Measurements from ENCODE around the gene MIER2.

MIER2 gene

DNA sequence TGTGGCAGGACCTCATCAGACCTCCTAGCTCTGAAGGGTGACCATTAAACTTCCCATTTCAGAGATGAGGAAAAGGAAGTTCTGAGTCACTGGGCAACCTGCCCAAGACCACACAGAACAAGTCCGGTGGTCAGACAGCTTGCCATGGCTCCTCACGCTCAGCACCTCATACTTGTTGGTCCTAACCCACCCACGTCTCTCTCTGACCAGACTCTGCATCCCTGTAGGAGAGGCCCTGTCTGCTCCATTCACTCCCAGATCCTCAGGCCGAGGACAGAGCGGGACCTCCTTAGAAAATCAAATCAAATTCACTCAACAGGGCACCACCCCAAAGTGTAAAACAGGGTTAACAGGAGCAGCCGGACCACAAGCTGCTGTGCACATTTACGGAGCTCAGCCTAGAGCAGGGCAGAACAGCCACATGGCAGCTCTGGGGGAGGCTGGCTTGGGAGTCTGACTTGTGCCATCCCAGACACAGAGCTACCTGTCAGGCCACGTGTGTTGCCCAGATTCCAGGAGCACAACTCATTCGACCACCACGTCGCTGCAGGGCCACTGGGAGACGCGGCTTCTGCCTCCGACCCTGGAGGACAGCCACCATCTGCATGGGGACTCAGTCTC lies 1.7 kb downstream of the MIER2 start:
- TF ChIP-seq, protein P1, sequence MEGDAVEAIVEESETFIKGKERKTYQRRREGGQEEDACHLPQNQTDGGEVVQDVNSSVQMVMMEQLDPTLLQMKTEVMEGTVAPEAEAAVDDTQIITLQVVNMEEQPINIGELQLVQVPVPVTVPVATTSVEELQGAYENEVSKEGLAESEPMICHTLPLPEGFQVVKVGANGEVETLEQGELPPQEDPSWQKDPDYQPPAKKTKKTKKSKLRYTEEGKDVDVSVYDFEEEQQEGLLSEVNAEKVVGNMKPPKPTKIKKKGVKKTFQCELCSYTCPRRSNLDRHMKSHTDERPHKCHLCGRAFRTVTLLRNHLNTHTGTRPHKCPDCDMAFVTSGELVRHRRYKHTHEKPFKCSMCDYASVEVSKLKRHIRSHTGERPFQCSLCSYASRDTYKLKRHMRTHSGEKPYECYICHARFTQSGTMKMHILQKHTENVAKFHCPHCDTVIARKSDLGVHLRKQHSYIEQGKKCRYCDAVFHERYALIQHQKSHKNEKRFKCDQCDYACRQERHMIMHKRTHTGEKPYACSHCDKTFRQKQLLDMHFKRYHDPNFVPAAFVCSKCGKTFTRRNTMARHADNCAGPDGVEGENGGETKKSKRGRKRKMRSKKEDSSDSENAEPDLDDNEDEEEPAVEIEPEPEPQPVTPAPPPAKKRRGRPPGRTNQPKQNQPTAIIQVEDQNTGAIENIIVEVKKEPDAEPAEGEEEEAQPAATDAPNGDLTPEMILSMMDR (IDR thresholded peaks at IDR 0.05; ENCODE audit: low read depth, low read length) = no peak
- DNase-seq (ENCODE audit: low read depth in 2 of 2) = peak; percentile 84 to 92
- H3K4me3 ChIP-seq (replicated peaks in 1 of 2; ENCODE audit: low read depth in 2 of 2, low read length in 2 of 2) = peak overlapping the region; percentile 54 to 58

DNA sequence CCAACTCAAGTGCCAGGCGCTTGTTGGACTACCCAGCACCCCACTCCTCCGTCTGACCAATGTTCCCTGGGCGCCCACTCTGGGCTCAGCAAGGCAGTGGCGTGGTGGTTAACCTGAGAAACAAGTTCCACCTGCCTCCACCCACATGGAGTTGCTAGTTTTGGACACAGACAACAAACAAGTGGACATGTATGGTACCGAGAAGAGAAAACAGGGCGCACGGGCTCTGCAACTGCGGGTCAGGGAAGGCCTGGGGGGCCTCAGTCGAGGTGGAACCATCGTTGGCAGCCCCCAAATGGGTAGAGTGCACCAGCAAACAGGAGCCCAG lies 2.5 kb downstream of the MIER2 start:
- peak overlapping the region in 1 of 2 donors; percentile 58 for H3K4me3 ChIP-seq (replicated peaks in 1 of 2; ENCODE audit: low read depth in 2 of 2, low read length in 2 of 2)
- DNase-seq (ENCODE audit: low read depth in 2 of 2) = no peak
- TF ChIP-seq, protein P1 (IDR thresholded peaks at IDR 0.05; ENCODE audit: low read depth, low read length) = no peak

DNA sequence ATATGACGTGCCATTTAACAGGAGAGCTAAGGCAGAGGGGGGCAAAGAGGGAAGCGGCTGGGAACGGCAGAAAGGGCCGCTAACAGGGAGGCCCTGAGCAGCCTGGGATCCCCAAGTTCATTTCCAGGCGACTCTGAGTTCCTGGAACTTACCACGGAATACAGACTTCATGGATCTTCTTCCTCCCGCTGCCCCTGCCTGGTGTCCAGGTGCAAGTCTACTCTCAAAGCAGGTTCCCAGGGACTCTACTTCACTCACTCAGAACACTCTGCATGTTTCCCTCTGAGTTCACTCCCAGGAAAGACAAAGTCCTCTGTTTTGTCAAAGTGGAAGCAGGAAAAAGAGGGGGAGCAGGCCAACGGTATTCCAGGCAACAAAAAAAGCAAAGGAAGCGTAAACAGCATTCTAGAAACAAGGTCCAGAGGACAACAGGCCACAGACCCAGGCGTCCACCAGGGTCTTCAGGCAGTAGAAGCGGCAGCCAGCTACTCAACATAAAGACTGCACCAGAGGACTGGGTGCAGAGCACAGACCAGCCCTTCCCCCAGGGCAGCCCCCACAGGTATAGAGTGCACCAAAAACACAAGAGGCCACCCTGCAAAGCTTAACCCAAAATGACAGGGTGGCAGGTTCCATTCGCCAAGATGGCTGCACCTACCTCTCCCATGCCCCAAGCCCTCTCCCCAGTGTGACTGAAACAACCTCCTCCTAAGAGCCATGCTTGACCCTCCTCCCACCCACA lies 3.0 kb downstream of the MIER2 start:
- H3K4me3 ChIP-seq (replicated peaks in 1 of 2; ENCODE audit: low read depth in 2 of 2, low read length in 2 of 2) = no peak overlapping the region
- TF ChIP-seq, protein P1 (IDR thresholded peaks at IDR 0.05; ENCODE audit: low read depth, low read length) = no peak
- no peak for DNase-seq (ENCODE audit: low read depth in 2 of 2)

DNA sequence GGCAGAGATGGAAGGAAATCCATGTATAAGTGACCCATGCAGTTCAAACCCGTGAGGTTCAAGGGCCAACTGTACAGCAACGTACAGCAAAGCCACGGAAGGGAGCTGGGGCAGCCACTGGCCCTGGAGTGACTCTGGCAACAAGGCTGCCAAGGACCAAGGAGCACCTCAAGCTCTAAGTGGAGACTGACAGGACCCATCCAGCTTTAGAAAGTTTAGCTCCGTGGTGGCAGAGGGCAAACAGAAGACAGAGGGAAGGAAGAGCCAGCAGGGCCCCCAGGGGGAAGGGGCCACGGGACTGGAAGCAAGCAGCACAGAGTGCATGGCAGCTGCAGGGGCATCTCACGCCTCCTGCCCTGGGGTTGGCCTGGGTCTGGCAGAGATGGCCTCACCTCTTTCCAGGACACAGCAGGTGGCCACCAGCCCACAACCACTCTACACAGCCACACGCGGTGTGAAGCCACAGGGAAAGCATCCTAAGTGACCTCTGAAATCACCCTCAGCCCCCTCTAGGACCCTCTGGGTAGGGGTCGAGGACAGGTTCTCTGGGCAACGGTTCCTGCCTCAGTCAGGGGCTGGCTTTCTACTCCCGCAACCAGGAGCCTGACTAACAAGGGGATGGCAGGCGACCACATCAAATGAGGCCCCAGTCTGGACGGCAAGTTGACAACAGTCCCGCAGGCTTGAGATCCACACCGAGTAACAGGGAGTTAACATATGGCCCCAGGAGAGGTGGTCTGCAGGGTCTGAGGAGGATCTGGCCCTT lies 3.8 kb downstream of the MIER2 start:
- DNase-seq (ENCODE audit: low read depth in 2 of 2) = no peak
- no peak overlapping the region for H3K4me3 ChIP-seq (replicated peaks in 1 of 2; ENCODE audit: low read depth in 2 of 2, low read length in 2 of 2)
- TF ChIP-seq, protein P1 (IDR thresholded peaks at IDR 0.05; ENCODE audit: low read depth, low read length) = no peak

DNA sequence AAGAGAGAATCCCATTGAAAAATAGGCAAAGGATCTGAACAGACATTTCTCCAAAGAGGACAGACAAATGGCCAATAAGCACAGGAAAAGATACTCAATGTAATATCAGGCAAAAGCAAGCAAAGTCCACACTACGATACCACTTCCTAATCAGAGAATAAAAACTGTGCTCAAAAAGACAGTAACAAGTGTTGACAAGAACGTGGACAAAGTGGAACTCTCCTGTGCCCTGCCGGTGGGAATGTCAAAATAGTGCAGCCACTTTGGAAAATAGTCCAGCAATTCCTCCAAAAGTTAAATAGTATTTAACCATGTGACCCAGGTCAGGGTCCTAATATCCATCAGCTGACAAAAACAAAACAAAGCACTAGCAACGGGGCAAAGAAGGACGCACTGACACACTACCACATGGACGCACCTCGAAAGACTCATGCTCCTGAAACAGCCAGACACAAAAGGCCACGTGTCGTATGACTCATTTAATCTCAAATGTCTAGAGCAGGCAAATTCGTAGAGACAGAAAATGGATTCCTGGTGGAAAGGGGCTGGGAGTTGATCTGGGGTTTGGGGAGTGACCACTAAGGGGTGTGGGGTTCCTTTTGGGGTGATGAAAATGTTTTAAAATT lies 5.2 kb downstream of the MIER2 start:
- no peak overlapping the region for H3K4me3 ChIP-seq (replicated peaks in 1 of 2; ENCODE audit: low read depth in 2 of 2, low read length in 2 of 2)
- peak in 1 of 2 donors; percentile 43 for DNase-seq (ENCODE audit: low read depth in 2 of 2)
- TF ChIP-seq, protein P1 (IDR thresholded peaks at IDR 0.05; ENCODE audit: low read depth, low read length) = no peak

DNA sequence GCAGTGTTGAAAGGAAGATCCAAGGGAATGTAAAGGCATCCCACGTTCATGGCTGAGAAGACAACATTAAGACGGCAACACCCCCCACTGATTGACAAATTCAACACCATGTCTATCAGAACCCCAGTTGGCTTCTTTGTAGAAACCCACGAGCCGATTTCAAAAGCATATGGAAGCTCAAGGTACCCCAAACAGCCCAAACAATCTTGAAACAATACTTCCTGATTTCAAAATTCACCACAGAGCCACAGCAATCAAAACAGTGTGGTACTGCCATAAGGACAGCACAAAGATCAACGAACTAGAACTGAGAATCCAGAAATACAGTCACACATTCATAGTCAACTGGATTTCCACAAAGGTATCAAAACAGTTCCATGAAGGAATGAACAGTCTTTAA lies 6.2 kb downstream of the MIER2 start:
- TF ChIP-seq, protein P1 (IDR thresholded peaks at IDR 0.05; ENCODE audit: low read depth, low read length) = no peak
- no peak for DNase-seq (ENCODE audit: low read depth in 2 of 2)
- no peak overlapping the region for H3K4me3 ChIP-seq (replicated peaks in 1 of 2; ENCODE audit: low read depth in 2 of 2, low read length in 2 of 2)

Measured in cardiac fibroblast (primary cell).